Measurements from ENCODE around the gene BAIAP2. TPM values are rescaled to one million over a fixed set of nuclear protein-coding genes. Genes with fewer than 3 reads are reported as not detected.

BAIAP2 gene
- total and polyA plus RNA-seq, 2 donors (not counting 1 experiment from before 2014, with no cell fraction given) = 1.3 to 12.0 TPM

- H3K9me3 ChIP-seq (ENCODE audit: control extremely low read depth in 1 of 3, control insufficient read depth in 2 of 3, insufficient read depth in 1 of 3, low read length in 2 of 3) = no peaks in the 10 kb centered on the region
- Mint-ChIP-seq H3K27me3 (peaks cover 25% of the 10 kb centered on the region), H3K4me3 (no peak overlapping the region), H3K4me1 (peaks cover 2% of the 10 kb centered on the region), H3K27ac (no peak overlapping the region), H3K9me3 (ENCODE audit: insufficient read depth) (no peaks in the 10 kb centered on the region)
- H3K79me2 ChIP-seq (ENCODE audit: control insufficient read depth, insufficient read depth, low read length) = no peaks in the 10 kb centered on the region
- DNase-seq (no peak), ATAC-seq (ENCODE audit: low read depth) (no peak)
- H3K36me3 ChIP-seq (replicated peaks in 1 of 2; ENCODE audit: control extremely low read depth in 1 of 2, control insufficient read depth in 1 of 2, extremely low read depth in 1 of 2, insufficient read depth in 2 of 2, low read length in 1 of 2) = no peaks in the 10 kb centered on the region
- peak overlapping the region; percentile 38 for H2AFZ ChIP-seq (ENCODE audit: insufficient read depth, low read depth, low read length, poor library complexity, severe bottlenecking)
- peaks cover 2 to 12% of the 10 kb centered on the region in 2 donors for H3K4me1 ChIP-seq (ENCODE audit: control insufficient read depth in 2 of 2, insufficient read depth in 2 of 2, low read length in 2 of 2)
- H3K9ac ChIP-seq (ENCODE audit: low read length) = no peak overlapping the region
- H3K27ac ChIP-seq (ENCODE audit: low read length in 2 of 2) = no peak overlapping the region
- WGBS (ENCODE audit: insufficient coverage) = 3% methylated on average over 28 of the region's 28 CpGs
- ChIA-PET POLR2A (no interaction called here), CTCF (no interaction called here)
- TF ChIP-seq CTCF (IDR thresholded peaks at IDR 0.05) (no peak), EZH2 (IDR thresholded peaks at IDR 0.05; ENCODE audit: borderline replicate concordance, insufficient read depth, low read depth, low read length, poor library complexity, severe bottlenecking) (no peak)
- no peak overlapping the region for H3K4me3 ChIP-seq (ENCODE audit: control extremely low read depth in 1 of 5, extremely low read depth in 1 of 5, insufficient read depth in 1 of 5, low read depth in 2 of 5, low read length in 4 of 5)
- intact Hi-C loops (cut with micrococcal nuclease) = no loop called here
- peaks cover 0 to 35% (median 9%) of the 10 kb centered on the region in 4 experiments for H3K27me3 ChIP-seq (replicated peaks in 1 of 4; ENCODE audit: control extremely low read depth in 1 of 4, control insufficient read depth in 3 of 4, insufficient read depth in 4 of 4, low read length in 3 of 4)
- no peaks in the 10 kb centered on the region for H4K20me1 ChIP-seq (ENCODE audit: control insufficient read depth, insufficient read depth, low read length, poor library complexity, severe bottlenecking)
- H3K4me2 ChIP-seq (replicated peaks; ENCODE audit: low read depth, low read length, poor library complexity, severe bottlenecking) = peak overlapping the region; percentile 43
These were observed 125.4 kb downstream of the BAIAP2 start for GRCh38 chr17:81160306-81160705.

DNA sequence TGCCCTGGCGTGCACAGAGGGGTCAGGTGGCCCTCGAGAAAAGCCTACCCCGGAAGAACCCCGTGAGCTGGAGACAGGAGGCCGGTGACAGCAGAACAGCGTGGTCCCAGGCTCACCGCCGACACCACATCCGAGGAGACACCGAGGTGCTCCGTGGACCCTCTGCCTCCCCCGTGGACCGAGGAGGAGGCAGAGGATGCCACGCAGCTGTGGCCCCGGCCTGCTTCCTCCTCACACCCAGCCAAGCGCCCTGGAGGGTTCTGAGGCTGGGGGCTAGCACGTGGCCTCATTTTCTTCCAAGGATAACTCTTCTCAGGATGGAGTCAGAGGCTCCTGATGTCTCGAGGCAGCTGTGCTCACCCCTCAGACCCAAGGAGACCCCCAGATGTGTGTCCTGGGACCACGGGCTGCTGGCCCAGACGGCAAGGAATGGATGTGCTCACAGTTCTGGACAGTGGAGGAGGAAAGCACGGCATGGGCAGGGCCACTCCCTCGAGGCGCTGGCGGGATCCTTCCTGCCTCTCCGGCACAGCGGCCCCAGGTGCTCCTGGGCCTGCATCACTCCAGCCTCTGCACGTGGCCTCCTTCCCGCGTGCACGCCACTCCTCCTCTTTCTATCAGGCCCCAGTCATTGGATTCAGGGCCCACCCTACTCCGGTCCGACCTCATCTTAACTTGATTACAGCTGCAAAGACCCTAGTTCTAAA, 125.9 kb downstream of the BAIAP2 start:
- Histone ChIP-seq H2AFZ (ENCODE audit: insufficient read depth, low read depth, low read length, poor library complexity, severe bottlenecking) (peak overlapping the region; percentile 38), H3K4me2 (replicated peaks; ENCODE audit: low read depth, low read length, poor library complexity, severe bottlenecking) (peak overlapping the region; percentile 43), H3K27me3 (replicated peaks in 1 of 4; ENCODE audit: control extremely low read depth in 1 of 4, control insufficient read depth in 3 of 4, insufficient read depth in 4 of 4, low read length in 3 of 4) (peaks cover 0 to 40% (median 11%) of the 10 kb centered on the region in 4 experiments), H3K27ac (ENCODE audit: low read length in 2 of 2) (no peak overlapping the region), H3K36me3 (replicated peaks in 1 of 2; ENCODE audit: control extremely low read depth in 1 of 2, control insufficient read depth in 1 of 2, extremely low read depth in 1 of 2, insufficient read depth in 2 of 2, low read length in 1 of 2) (no peaks in the 10 kb centered on the region), H3K9me3 (ENCODE audit: control extremely low read depth in 1 of 3, control insufficient read depth in 2 of 3, insufficient read depth in 1 of 3, low read length in 2 of 3) (no peaks in the 10 kb centered on the region), H4K20me1 (ENCODE audit: control insufficient read depth, insufficient read depth, low read length, poor library complexity, severe bottlenecking) (no peaks in the 10 kb centered on the region), H3K79me2 (ENCODE audit: control insufficient read depth, insufficient read depth, low read length) (no peaks in the 10 kb centered on the region), H3K4me1 (ENCODE audit: control insufficient read depth in 2 of 2, insufficient read depth in 2 of 2, low read length in 2 of 2) (peaks cover 7 to 17% of the 10 kb centered on the region in 2 donors), H3K9ac (ENCODE audit: low read length) (no peak overlapping the region), H3K4me3 (ENCODE audit: control extremely low read depth in 1 of 5, extremely low read depth in 1 of 5, insufficient read depth in 1 of 5, low read depth in 2 of 5, low read length in 4 of 5) (no peak overlapping the region)
- peaks cover 25% of the 10 kb centered on the region for H3K27me3 Mint-ChIP-seq
- intact Hi-C loops (cut with micrococcal nuclease) = no loop called here
- peaks cover 2% of the 10 kb centered on the region for H3K4me1 Mint-ChIP-seq
- POLR2A ChIA-PET = no interaction called here
- no peak for ATAC-seq (ENCODE audit: low read depth)
- 66% methylated on average over 32 of the region's 32 CpGs for WGBS (ENCODE audit: insufficient coverage)
- no peak for DNase-seq
- H3K9me3 Mint-ChIP-seq (ENCODE audit: insufficient read depth) = no peaks in the 10 kb centered on the region
- TF ChIP-seq EZH2 (IDR thresholded peaks at IDR 0.05; ENCODE audit: borderline replicate concordance, insufficient read depth, low read depth, low read length, poor library complexity, severe bottlenecking) (no peak), CTCF (IDR thresholded peaks at IDR 0.05) (no peak)
- peak overlapping the region; percentile 23 for H3K4me3 Mint-ChIP-seq
- H3K27ac Mint-ChIP-seq = no peak overlapping the region
- CTCF ChIA-PET = no interaction called here
